Astrocyte of the spinal cord (primary cell): ENCODE measurements around the gene JMJD6.
"Not testable (repeated sequence)": the region's sequence is repeated elsewhere in the genome, so short reads cannot be mapped to it uniquely, and the experiment has no call there.

Experiments
- DNase-seq: peaks from one replicate; pipeline ENCODE4 v3.0.0; 2011; ENCODE audit warnings: low read depth, low spot score
- H3K4me3 ChIP-seq: 2 replicates; pipeline ENCODE4 v1.5.1; 2011; ENCODE audit warnings: low read depth, mild to moderate bottlenecking, low read length, moderate library complexity
- CTCF ChIP-seq: IDR thresholded peaks from 2 replicates; pipeline ENCODE4 v1.5.1; 2012; ENCODE audit warnings: low read depth, mild to moderate bottlenecking, low read length, inconsistent platforms
- in situ Hi-C: cut with HindIII; loops from 2 replicates; pipeline ENCODE4 v1.10.0; 2017; ENCODE audit warnings: low sequenced_read_pairs

Gene JMJD6

GRCh38 chr17:76714822-76715495 is 11.4 kb downstream of the JMJD6 start:
- peak; percentile 67 for DNase-seq
- H3K4me3 ChIP-seq = no peak overlapping the region
- peak; percentile 82 for TF ChIP-seq CTCF
- in situ Hi-C loops = no loop called here

GRCh38 chr17:76714336-76714735 is 12.1 kb downstream of the JMJD6 start:
- in situ Hi-C loops = no loop called here
- TF ChIP-seq CTCF = no peak
- H3K4me3 ChIP-seq = no peak overlapping the region
- DNase-seq = no peak

GRCh38 chr17:76713765-76714164 is 12.6 kb downstream of the JMJD6 start:
- no peak overlapping the region for H3K4me3 ChIP-seq
- in situ Hi-C loops = no loop called here

GRCh38 chr17:76712321-76712720 is 14.1 kb downstream of the JMJD6 start:
- in situ Hi-C loops, H3K4me3 ChIP-seq, DNase-seq: not testable (repeated sequence)

More at GRCh38 chr17:76713765-76714164, 12.6 kb downstream of the JMJD6 start:
- TF ChIP-seq CTCF = no peak
- no peak for DNase-seq

DNA sequence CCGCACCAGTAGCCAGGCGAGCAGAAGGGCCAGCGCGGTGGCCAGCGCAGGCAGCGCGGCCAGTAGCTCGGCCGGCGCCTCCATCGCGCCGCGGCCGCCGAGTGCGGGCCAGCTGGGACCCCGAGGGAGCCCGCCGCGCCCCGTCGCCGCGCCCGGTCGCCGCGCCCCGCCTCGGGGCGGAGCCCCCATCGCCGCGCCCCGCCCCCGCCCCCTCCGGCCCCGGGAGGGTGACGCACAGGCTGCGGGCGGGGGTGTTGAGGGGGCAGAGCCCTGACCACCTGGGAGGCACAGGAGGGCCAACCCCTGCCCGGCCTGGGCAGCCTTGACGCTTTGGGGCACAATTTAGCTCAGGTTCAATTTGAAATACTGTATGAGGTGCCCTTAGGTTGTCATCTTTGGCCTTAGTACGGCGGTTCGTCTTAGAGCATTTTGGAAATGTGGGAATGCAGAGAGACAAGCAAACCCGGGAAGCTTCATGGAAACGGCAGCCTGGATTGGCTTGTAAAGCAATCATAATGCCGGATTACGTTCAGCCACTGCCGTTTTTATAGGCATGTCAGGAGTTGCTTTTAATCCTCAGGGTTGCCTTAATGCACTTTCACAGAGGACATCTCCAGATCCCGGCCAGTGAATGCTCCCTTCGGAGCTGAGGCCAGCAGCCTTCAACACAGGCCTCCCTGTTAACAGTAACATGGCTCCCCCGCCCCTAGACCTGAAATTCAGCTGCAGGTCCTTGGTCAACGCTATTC is 15.4 kb downstream of the JMJD6 start, which contains the start of gene MXRA7:
TSS of gene MXRA7 (minus strand) at position 103 of the 749 bp plus-strand sequence. CDS start at position 84, 19 bp downstream.
- DNase-seq = peak; percentile 62
- in situ Hi-C loops = no loop called here
- H3K4me3 ChIP-seq = peak within 1 kb of the TSS; percentile 58
- TF ChIP-seq CTCF = no peak

DNA sequence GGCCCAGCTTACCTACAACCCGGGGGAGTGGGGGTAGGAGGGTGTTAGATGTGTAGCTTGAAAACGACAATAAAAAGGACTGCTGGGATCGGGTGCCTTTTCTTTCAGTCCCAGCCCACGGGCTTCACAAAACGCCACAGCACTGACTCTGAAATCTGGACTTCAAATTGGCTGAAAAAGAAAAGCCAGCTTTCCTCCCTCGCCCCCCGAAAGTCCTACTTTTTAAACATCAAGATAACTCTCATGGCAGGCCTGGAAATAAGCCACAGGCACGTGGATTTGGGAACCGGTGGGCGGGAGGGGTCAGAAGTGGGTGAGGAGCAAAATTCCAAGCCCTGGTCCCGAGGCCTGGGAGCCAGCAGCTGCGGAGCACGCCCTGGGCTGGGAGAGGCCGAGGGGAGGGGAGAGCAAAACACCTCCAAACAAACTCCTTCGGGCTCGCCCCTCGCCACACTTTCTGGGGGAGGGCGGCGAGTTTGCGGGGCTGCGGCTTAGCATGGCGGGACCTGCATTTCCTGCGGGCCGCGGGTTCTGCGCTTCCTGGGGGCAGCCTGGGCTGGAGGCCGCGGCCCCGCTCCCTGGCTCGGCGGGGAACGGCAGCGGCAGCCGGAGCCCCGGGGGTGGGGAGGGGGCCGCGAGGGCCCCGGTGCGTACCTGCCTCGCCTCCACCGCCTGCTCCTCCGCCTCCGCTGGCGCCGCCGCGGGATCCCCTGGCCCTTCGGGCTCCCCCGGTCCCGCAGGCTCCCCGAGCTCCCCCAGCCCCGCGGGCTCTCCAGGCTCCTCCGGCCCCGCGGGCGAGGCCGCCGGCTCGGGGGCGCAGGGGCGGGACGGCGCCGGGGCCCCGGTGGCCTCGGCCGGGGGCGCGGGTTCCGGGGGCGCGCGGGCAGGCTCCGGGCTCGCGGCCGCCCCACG is 16.2 kb downstream of the JMJD6 start:
- peak; percentile 43 for DNase-seq
- in situ Hi-C loops = not testable (repeated sequence)
- peak overlapping the region; percentile 58 for H3K4me3 ChIP-seq
